Esophagus muscularis mucosa (tissue), 4 donors: ENCODE data around the gene BCAS1. TPM values are rescaled to one million over a fixed set of nuclear protein-coding genes. Genes with fewer than 3 reads are reported as not detected.

Experiments
- DNase-seq: peaks from one replicate; pipeline ENCODE4 v3.0.0-alpha.2; 2017; ENCODE audit errors: extremely low spot score
- H3K27ac ChIP-seq, 4 donors: fragments of 200-600 bp; sonication (generic); replicated peaks in 1 of 4; 1 replicate in 3 of 4; 2 replicates in 1 of 4; pipeline ENCODE4 v1.5.1; 2016 to 2019; ENCODE audit warnings: mild to moderate bottlenecking in 1 of 4
- H3K27me3 ChIP-seq, 4 donors: fragments of 200-600 bp; sonication (generic); one replicate each; pipeline versions ENCODE4 v1.5.1 to v1.6.0; 2016 to 2019
- H3K36me3 ChIP-seq, 4 donors: fragments of 200-600 bp; sonication (generic); one replicate each; pipeline ENCODE4 v1.5.1; 2016 to 2019
- H3K4me1 ChIP-seq, 4 donors: fragments of 200-600 bp; sonication (generic); one replicate each; pipeline ENCODE4 v1.5.1; 2016 to 2019
- H3K4me3 ChIP-seq, 4 donors: fragments of 200-600 bp; sonication (generic); 1 replicate in 2 of 4; 2 replicates in 2 of 4; pipeline ENCODE4 v1.5.1; 2016 to 2019; ENCODE audit warnings: mild to moderate bottlenecking in 4 of 4, moderate library complexity in 1 of 4
- H3K9me3 ChIP-seq, 4 donors: fragments of 200-600 bp; sonication (generic); 1 replicate in 3 of 4; 2 replicates in 1 of 4; pipeline ENCODE4 v1.5.1; 2016 to 2019
- EP300 ChIP-seq: sonication (generic); formaldehyde crosslinking; IDR thresholded peaks from one replicate; pipeline ENCODE4 v1.6.1; 2017; ENCODE audit warnings: antibody characterized with exemption
- POLR2A ChIP-seq: fragments of 450-650 bp; IDR thresholded peaks from one replicate; pipeline ENCODE4 v1.6.1; 2017; ENCODE audit warnings: antibody characterized with exemption, moderate library complexity, mild to moderate bottlenecking, low read depth
- POLR2AphosphoS5 ChIP-seq, 2 donors: sonication (generic); formaldehyde crosslinking; IDR thresholded peaks; one replicate each; pipeline ENCODE4 v1.6.1; 2017; ENCODE audit warnings: antibody characterized with exemption in 2 of 2
- WGBS: methylation state at CpG from one replicate; pipeline ENCODE4 v1.1.5; 2018; 5-methylcytosine and 5-hydroxymethylcytosine counted together
- intact Hi-C: fragments of 100-400 bp; cut with DNase I; formaldehyde crosslinking; loops from one replicate; pipeline ENCODE4 v1.15.1; 2023
- total RNA-seq, 4 donors: library from RNA; depleted of rRNA; stranded (reverse); fragments of >200 nt; gene quantifications; one replicate each; pipeline versions ENCODE4 v1.1.0 to v1.2.1, GENCODE V29; 2016
- TF ChIP-seq, protein P1 (sequence below), 3 experiments: fragments of 200-600 bp in 2 of 3; fragments of 450-650 bp in 1 of 3; sonication (generic) in 2 of 3; IDR thresholded peaks; one replicate each; pipeline ENCODE4 v1.5.1; 2017 to 2019; ENCODE audit warnings: antibody characterized with exemption in 3 of 3, mild to moderate bottlenecking in 2 of 3, moderate library complexity in 1 of 3

BCAS1 gene
- total RNA-seq, 4 donors from 2014 or later: 0.13 to 0.46 TPM; not detected in 2

DNA sequence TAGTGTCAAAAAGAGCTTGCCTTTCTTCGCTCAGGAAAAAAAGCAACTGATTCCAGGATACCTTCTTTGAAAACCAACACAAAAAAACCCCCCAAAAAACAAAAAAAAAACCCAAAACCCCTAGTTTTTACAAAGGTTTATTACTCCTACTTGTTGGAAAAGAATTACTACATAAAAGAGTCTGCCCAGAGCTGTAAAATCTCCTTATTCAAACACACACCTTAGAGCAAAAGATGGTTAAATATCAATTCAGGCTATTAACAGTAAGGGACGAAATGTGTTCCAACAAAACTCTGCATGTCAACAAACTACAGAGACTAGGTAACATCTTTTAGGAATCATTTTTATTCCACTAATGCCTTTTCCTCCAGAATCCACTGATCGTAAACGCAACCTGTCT, 42.7 kb downstream of the BCAS1 start:
- no peak overlapping the region for H3K4me3 ChIP-seq
- TF ChIP-seq POLR2A (no peak), POLR2AphosphoS5 (IDR thresholded peaks at IDR 0.05) (no peak), EP300 (no peak)
- TF ChIP-seq, protein P1, sequence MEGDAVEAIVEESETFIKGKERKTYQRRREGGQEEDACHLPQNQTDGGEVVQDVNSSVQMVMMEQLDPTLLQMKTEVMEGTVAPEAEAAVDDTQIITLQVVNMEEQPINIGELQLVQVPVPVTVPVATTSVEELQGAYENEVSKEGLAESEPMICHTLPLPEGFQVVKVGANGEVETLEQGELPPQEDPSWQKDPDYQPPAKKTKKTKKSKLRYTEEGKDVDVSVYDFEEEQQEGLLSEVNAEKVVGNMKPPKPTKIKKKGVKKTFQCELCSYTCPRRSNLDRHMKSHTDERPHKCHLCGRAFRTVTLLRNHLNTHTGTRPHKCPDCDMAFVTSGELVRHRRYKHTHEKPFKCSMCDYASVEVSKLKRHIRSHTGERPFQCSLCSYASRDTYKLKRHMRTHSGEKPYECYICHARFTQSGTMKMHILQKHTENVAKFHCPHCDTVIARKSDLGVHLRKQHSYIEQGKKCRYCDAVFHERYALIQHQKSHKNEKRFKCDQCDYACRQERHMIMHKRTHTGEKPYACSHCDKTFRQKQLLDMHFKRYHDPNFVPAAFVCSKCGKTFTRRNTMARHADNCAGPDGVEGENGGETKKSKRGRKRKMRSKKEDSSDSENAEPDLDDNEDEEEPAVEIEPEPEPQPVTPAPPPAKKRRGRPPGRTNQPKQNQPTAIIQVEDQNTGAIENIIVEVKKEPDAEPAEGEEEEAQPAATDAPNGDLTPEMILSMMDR (IDR thresholded peaks at IDR 0.05): no peak
- WGBS: 71% methylated on average over 4 of the region's 4 CpGs
- no peak overlapping the region for H3K27ac ChIP-seq
- no peaks in the 10 kb centered on the region for H3K36me3 ChIP-seq
- no peak for DNase-seq
- intact Hi-C loops: no loop called here
- peaks cover 0 to 4% (median 1%) of the 10 kb centered on the region in 4 donors for H3K4me1 ChIP-seq
- H3K27me3 ChIP-seq: peaks cover 0 to 5% (median 0%) of the 10 kb centered on the region in 4 donors
- H3K9me3 ChIP-seq: peaks cover 0 to 9% (median 0%) of the 10 kb centered on the region in 4 donors

DNA sequence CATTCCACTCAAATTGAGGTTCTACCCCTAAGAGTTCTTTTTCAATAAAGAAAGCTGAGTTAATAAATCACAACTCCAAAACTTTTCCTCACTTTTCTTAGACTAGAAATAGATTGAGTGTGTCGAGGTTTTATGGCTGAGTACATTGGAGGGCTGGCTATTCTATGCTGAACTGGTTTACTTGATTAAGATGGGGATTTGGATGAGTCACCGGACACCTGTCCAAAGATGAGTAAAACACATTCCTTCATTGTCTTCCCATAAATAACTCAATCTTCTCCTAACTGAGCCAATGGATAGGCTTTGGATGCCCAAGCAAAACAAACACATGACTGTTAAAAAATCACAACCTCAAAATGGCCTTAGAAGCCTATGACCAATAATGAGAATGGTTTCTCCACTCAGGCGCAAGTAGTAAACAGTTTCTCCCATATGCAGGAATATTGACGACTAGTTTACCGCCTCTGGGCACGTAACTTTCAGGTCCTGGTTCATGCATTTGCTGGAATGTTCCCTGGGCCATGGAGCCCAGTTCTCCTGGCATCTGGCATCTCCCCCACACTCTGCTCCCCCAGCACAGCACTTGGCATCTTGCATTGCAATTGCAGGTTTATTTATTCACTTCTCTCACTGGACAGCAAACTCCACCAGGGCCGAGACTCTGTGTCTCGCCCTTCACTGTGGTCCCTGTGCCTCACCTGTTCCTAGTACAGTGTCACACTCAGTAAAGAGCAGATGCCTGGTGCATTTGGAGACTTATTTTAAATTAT, 43.9 kb downstream of the BCAS1 start:
- H3K27me3 ChIP-seq: peaks cover 0 to 5% (median 0%) of the 10 kb centered on the region in 4 donors
- no peaks in the 10 kb centered on the region for H3K36me3 ChIP-seq
- TF ChIP-seq, protein P1 (IDR thresholded peaks at IDR 0.05): no peak
- TF ChIP-seq POLR2A: no peak
- no peak for TF ChIP-seq EP300
- no peak for TF ChIP-seq POLR2AphosphoS5 (IDR thresholded peaks at IDR 0.05)
- WGBS: 88% methylated on average over 8 of the region's 8 CpGs
- peaks cover 0 to 4% (median 1%) of the 10 kb centered on the region in 4 donors for H3K4me1 ChIP-seq
- DNase-seq: no peak
- no peaks in the 10 kb centered on the region for H3K9me3 ChIP-seq
- intact Hi-C loops: no loop called here
- H3K27ac ChIP-seq: no peak overlapping the region
- H3K4me3 ChIP-seq: no peak overlapping the region

DNA sequence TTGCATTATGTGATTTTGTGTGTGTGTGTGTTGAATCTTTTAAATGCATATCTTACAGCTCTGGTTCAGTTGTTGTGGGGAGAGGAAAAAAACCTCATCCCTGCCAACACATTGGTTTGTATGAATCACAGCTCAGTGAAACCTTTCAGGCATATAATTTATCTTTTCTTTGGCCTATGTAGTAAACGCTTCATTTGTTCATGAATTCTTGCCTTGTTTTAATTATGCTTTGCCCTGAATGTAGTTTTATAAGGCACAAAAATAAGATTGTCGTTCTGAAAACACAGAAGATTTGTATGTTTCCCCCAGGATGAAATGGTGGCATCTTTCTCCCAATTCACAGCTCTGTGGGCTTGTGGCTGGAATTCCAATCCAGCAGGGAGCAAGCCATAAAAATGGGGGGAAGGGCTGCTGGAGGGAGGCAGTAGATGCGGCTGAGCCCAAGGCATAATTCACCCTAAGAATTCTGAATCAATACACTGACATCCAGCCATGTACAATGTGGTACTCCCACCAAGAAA, 45.1 kb downstream of the BCAS1 start:
- intact Hi-C loops: no loop called here

DNA sequence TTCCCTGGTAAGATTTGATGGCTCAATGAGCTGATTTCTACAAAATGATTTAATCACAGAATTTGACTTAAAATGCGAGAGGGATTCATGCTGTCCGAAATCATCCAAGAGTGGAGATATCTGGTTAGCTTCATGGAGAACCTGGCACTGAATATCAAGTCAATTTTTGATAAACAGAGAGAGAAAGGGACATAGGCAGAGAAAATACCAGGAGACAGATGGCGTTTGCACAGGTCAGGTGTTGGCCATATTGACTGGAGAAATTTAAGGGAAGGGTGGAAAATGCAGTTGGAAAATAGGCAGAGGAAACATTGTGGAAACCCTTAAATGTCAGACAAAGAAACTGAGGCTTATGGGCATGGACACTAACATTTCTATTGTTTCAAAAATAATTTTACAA, 47.0 kb downstream of the BCAS1 start:
- Histone ChIP-seq H3K9me3 (no peaks in the 10 kb centered on the region), H3K4me1 (peaks cover 0 to 4% (median 1%) of the 10 kb centered on the region in 4 donors), H3K4me3 (no peak overlapping the region), H3K36me3 (no peaks in the 10 kb centered on the region), H3K27me3 (no peaks in the 10 kb centered on the region), H3K27ac (no peak overlapping the region)
- intact Hi-C loops: no loop called here
- TF ChIP-seq EP300: no peak
- TF ChIP-seq POLR2A: no peak
- TF ChIP-seq, protein P1 (IDR thresholded peaks at IDR 0.05): no peak
- TF ChIP-seq POLR2AphosphoS5 (IDR thresholded peaks at IDR 0.05): no peak
- WGBS: 94% methylated on average over 3 of the region's 3 CpGs
- DNase-seq: no peak

More for the DNA sequence above, 45.1 kb downstream of the BCAS1 start:
- H3K9me3 ChIP-seq: no peaks in the 10 kb centered on the region
- no peak overlapping the region for H3K27ac ChIP-seq
- WGBS: 40% methylated on average over 3 of the region's 3 CpGs
- no peak overlapping the region for H3K4me3 ChIP-seq
- TF ChIP-seq EP300 (no peak), POLR2AphosphoS5 (IDR thresholded peaks at IDR 0.05) (no peak), POLR2A (no peak)
- TF ChIP-seq, protein P1 (IDR thresholded peaks at IDR 0.05): no peak
- H3K36me3 ChIP-seq: no peaks in the 10 kb centered on the region
- peaks cover 0 to 4% (median 1%) of the 10 kb centered on the region in 4 donors for H3K4me1 ChIP-seq
- no peak for DNase-seq
- peaks cover 0 to 5% (median 0%) of the 10 kb centered on the region in 4 donors for H3K27me3 ChIP-seq
